ACHN (cell line): ENCODE data around the gene CRP.
"Not testable (repeated sequence)": the region's sequence is repeated elsewhere in the genome, so short reads cannot be mapped to it uniquely, and the experiment has no call there.

Source experiments
- DNase-seq: peaks from one replicate; pipeline ENCODE4 v3.0.0-alpha.2; 2015
- in situ Hi-C: cut with HindIII; loops from 2 replicates; pipeline ENCODE4 v1.10.0; 2017; ENCODE audit warnings: low sequenced_read_pairs, low pct_ligation_motif_present, low pct_unique_long_range_greater_than_20kb

Gene CRP

GRCh38 chr1:159714529-159714928 lies at the start of gene CRP:
Gene CRP, minus strand, starts transcription at chr1:159714589. Its CDS starts 104 bp downstream, at chr1:159714485.
- in situ Hi-C loops = no loop called here
- DNase-seq = no peak

DNA sequence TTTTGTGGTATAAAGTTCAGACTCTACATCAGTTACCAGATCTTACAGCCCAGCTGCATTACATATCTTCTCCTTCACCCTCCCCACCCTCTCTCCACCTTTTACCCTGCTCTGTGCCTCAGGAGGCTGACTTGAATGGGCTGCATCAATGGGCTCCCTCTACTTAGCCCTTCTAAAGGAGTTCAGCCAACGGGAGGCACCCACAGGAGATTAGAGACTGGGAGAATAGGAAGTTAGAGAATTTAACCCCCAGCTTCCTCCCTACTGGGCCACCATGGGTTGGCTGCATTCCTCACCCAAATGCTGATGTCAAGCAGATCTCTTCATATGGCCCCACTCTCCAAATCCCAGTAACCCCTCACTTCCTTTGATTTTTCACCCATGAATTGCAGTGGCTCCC lies 49.3 kb upstream of the CRP start:
- DNase-seq = no peak
- in situ Hi-C loops = no loop called here

DNA sequence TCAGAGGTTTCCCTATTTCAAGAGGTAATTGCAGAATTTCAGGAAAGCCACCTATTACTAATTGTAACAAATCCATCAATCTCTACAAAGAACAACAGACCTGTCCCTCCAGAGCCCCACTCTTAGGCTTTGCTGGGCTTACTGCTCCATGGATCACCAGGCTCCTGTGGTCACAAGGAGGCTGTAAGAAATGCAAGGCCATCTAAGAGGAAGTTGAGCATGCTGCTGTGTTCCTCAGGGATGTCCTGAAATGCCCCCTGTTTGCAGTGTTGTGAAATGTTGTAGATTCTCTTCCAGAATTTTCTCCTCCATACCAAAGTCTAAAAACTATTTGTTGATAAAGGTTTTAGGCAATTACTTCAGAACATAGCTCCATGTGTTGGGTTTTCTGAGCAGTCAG lies 42.0 kb upstream of the CRP start:
- in situ Hi-C loops = no loop called here
- no peak for DNase-seq

DNA sequence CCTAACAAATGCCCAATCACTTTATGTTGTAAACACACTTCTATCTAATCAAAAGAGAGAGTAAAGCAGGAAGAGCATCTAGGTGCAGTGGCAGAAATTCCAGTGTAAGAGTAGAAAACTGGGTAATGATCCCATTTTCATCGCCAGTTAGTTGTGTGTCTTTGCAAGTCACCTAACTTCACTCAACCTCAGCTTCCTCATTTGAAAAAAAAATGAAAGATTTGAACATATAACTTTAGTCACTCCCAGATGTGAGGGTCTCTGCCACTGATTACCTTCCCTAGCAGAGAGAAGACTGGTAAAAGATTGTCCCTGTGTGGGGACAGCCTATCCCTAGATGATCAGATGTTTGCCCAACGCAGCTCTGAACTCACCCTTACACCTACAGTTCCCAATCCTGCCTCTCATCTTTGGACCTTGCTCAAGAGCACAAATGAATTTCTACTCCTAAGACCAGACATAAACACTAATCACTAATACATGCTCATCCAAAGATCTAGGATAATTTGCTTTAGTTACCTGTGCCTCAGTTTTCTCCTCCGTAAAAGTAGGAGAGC lies 41.1 kb upstream of the CRP start:
- in situ Hi-C loops = no loop called here
- no peak for DNase-seq

DNA sequence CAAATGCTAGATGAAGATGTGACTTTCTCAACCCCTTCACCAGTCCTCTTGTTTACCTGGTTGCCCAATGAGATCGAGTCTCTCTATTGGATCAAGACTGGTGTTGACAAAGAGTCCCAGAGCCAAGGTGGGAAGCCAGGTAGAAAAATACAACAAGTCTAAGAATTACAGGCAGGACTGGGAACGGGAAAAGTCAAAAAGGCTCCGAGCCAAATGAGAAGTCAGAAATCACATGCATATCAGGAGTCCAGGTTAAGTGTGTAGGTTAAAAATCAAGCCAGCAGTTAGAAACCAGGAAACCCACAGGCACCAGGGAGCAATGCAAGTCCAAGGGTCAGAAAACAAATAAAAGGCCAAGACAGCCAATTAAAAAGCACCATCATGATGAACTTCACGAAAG lies 39.0 kb upstream of the CRP start:
- in situ Hi-C loops = no loop called here

DNA sequence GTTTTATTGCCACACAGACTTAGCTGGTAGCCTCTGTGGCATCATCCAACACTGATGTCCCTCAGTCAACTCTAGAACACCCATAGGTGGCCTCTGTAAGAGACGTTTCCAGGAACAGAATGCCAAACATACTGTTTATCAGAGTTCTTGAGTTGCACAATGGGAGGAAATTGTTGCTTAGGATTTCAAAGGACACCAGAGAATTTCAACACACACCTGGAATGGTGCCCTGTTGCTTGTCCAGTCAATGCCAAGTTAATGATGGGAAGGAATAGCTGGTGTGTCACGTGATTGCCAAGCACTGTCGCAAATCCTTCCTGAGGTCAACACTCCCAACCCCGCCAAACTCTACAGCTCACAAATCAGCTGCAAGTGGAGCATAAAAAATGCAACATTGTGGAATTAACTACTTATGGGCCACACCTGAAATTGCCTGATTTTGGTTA lies 37.8 kb upstream of the CRP start:
- in situ Hi-C loops = no loop called here
- DNase-seq = no peak

More for the DNA sequence above, 39.0 kb upstream of the CRP start:
- no peak for DNase-seq

DNA sequence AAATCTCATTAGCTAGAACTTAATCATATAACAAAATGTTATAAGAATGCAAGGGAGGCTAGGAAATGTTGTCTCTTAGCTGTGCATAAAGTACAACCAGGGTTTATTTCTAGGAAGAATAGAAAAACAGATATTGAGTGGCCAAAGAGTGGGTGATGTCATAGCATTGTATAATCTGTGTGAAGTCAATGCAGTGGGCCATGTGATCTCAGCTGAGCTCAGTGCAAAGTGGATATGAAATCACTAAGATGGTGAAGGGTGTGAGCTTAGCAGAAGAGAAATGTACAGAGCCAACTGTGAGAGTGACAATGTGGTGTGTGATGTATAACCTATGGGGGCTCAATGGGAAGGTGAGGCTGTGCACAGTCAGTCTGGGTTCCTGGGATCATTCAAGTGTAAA lies 36.6 kb upstream of the CRP start:
- DNase-seq = no peak
- in situ Hi-C loops = no loop called here

GRCh38 chr1:159750621-159751020 lies 36.2 kb upstream of the CRP start:
- DNase-seq = no peak
- in situ Hi-C loops = no loop called here

DNA sequence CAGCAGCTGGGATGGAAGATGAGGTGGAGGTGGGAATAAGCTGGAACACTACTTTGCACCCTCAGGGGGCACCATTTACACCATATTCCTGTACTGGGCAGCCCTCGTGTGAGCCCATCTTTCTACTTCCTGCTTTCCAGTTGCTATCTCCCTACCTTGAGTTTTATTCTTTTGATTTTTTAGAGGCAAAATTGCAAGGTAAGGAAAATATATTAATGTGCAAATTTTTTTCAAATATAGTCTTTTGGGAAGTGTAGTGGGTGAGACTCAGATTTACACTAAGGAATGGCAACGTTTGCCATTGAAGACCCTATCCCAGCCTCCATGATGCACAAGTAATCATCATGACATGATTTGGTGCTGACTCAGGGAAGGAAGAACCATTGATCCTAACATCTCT lies 35.2 kb upstream of the CRP start:
- in situ Hi-C loops = no loop called here
- no peak for DNase-seq

DNA sequence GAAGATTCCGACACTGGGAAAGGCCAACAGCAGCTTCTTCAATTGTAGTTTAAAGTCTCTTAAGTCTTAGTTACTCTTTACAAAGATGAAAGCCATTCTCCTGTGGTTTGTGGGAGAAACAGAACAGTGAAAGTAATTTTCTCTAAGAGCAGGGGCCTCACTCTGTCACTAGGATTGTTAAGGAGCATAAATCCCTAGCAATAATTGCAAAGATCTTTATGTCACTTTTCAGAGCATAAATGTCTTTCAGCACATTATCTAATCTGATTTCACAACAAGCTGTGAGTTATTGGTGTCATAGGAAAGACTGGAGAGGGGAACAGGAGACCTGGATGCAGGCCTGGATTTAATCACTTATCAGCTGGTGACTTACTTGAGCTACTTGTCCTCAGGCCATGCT lies 34.0 kb upstream of the CRP start:
- in situ Hi-C loops = no loop called here
- no peak for DNase-seq

- no peak for DNase-seq
- in situ Hi-C loops = no loop called here
These were observed 32.3 kb upstream of the CRP start for GRCh38 chr1:159746666-159747065.

DNA sequence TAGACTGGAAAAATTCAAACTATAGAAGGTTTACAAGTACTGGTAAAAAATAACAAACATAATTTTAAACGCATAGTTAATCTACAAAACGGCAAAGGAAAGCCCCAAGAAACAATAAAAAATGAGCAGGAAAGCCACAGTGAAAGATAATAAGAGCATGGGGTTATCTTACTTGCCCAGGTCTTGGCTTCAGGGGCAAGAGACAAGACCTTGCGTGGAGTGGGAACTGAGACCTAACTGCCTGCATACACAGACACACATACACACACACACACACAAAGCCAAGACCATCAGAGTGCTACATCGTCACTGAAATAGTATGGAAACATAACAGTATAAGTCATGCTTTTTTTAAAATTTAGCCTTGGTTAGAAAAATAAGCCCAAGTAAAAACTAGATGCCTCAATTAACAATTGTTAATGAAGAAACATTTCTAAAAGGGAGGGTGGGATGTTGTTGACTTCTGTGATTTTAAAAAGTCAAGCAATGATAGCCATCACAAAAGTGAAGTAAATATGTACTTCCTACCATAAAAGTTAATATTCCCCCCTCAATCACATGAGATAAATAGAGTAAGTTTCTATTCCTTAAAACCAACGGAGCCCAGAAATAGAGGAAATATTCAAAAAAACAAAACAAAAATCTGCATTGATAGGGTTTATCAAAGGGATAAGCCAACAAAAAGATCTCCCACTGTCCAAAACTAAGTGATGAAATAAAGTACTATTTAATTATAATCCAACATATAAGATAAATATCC lies 29.4 kb upstream of the CRP start:
- in situ Hi-C loops = no loop called here
- DNase-seq = no peak

- no peak for DNase-seq
- in situ Hi-C loops = no loop called here
These were observed 23.0 kb upstream of the CRP start for GRCh38 chr1:159737238-159737916.

- in situ Hi-C loops = not testable (repeated sequence)
These were observed 8.8 kb upstream of the CRP start for GRCh38 chr1:159723188-159723587.

GRCh38 chr1:159719990-159720389 lies 5.6 kb upstream of the CRP start:
- in situ Hi-C loops = no loop called here
- no peak for DNase-seq

More at GRCh38 chr1:159723188-159723587, 8.8 kb upstream of the CRP start:
- not testable (repeated sequence) for DNase-seq

GRCh38 chr1:159715855-159716254 lies 1.5 kb upstream of the CRP start:
- in situ Hi-C loops = no loop called here
- no peak for DNase-seq

DNA sequence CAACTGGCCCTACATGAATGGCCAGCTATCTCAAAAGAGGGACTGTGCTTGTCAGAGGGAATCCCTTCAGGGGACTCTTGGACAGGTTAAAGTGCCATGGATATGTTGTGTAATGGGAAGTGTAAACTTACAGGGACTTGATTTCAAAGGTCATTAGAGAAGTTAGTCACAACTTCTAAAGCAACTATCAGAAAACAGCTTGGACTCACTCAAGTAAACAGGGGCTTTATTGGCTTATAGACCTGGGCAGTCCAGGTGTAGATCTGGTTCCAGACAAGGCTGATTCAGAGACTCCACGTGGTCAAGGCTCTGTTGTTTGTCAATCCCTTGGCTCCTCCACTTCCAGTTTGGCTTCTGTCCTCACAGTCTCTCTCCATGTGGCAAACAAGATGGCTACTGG lies 2.3 kb downstream of the CRP start:
- in situ Hi-C loops = no loop called here
- no peak for DNase-seq

DNA sequence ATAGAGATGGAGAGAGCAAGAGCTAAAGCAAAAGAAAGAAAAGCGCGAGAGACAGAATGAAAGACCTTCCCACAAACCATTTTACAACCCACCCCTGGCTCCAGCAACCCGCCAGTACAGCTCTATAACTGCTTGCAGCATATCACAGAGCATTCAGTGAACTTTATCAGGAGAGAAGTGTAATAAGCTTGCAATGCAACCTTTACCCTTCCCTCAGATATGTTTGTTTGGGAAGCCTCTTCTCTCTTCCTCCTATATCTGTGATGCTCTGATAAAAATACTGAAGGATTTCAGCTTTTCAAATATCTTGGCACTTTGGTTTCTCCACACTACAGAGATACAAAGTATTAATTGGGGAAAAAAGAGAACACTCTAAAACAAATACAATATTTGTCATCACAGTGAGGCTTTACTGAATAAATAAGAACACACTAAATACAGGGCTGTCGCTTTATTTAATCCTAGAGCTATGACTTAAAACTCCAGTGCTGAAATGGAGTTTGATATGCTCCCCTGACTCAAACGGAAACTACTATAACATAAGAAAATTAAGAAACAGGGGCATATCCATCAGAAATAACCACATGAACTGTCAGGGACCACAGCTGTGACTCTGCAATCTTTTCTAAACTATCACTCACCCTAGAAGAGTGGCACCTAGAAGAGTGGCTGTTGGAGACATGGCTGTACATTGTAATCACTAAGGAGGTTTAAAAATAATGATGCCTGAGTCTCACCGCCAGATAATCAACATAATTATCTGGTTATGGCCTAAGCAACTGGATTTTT lies 6.7 kb downstream of the CRP start:
- in situ Hi-C loops = no loop called here
- DNase-seq = no peak

- in situ Hi-C loops = no loop called here
- DNase-seq = peak; percentile 43
These were observed 8.5 kb downstream of the CRP start for GRCh38 chr1:159705904-159706256.
